Psoas muscle (tissue), 8 donors: ENCODE results near the gene ME1. TPM values are rescaled to one million over a fixed set of nuclear protein-coding genes. Genes with fewer than 3 reads are reported as not detected.

Source experiments
- ATAC-seq, 4 donors: fragments of 200-7000 bp; cut with Tn5 transposase; one replicate each; pipeline ENCODE4 v1.9.1; 2020; ENCODE audit warnings: moderate library complexity in 3 of 4, mild to moderate bottlenecking in 2 of 4
- DNase-seq, 2 donors: peaks; one replicate each; pipeline ENCODE4 v3.0.0-alpha.2; 2020
- H3K27ac ChIP-seq: fragments of 200-600 bp; one replicate; pipeline ENCODE4 v1.8.0; 2022
- H3K27me3 ChIP-seq, 3 donors: fragments of 200-600 bp in 1 of 3; one replicate each; pipeline versions ENCODE4 v1.6.1 to v1.8.0; 2013 to 2022; ENCODE audit warnings: low read length in 2 of 3, mild to moderate bottlenecking in 2 of 3, moderate library complexity in 1 of 3; ENCODE audit not compliant: insufficient read depth in 3 of 3
- H3K36me3 ChIP-seq, 2 donors: fragments of 200-600 bp in 1 of 2; one replicate each; pipeline versions ENCODE4 v1.6.1 to v1.8.0; 2013 to 2022; ENCODE audit warnings: low read depth in 1 of 2, mild to moderate bottlenecking in 1 of 2, moderate library complexity in 1 of 2; ENCODE audit not compliant: insufficient read depth in 1 of 2
- H3K4me1 ChIP-seq: fragments of 200-600 bp; one replicate; pipeline ENCODE4 v1.8.0; 2022
- H3K4me3 ChIP-seq: fragments of 200-600 bp; one replicate; pipeline ENCODE4 v1.8.0; 2022; ENCODE audit warnings: mild to moderate bottlenecking
- H3K9me3 ChIP-seq: fragments of 200-600 bp; one replicate; pipeline ENCODE4 v1.8.0; 2022
- CTCF ChIP-seq: fragments of 200-600 bp; IDR thresholded peaks from one replicate; pipeline ENCODE4 v1.8.0; 2022; ENCODE audit warnings: antibody characterized with exemption
- WGBS, 3 donors: extraction: QIAGEN DNeasy Blood & Tissue Kit; methylation state at CpG; one replicate each; pipeline versions ENCODE4 v1.1.6 to v1.1.7; 2013; 5-methylcytosine and 5-hydroxymethylcytosine counted together
- intact Hi-C, 2 donors: fragments of 100-400 bp; cut with DNase I; formaldehyde crosslinking; loops; one replicate each; pipeline versions ENCODE4 v1.11.0 to v1.14.2; 2022
- polyA plus RNA-seq, 3 donors: library from polyadenylated mRNA; stranded (reverse); fragments of 200-250 nt; gene quantifications; one replicate each; pipeline ENCODE4 v1.2.3, GENCODE V29; 2013
- total RNA-seq, 4 donors: library from RNA; stranded (reverse); fragmentation: NEBNext Ultra II Directional in 2 of 4; extraction: Animal tissue kit (Norgen Biotek cat#: 25700) in 2 of 4; gene quantifications; one replicate each; pipeline versions ENCODE4 v1.2.1 to v1.2.4, GENCODE V29; 2021 to 2023
- donor health status: healthy with polysubstance abuse.
- donor health status: DM: no; HTN: no; CAD: no; lungs with moderate emphysema.
- donor health status: Bipolar disorder and iron deficiency.
- donor health status: healthy.
- donor health status: DM: yes; HTN: yes; CAD: no.
- donor health status: DM: no; HTN: no; CAD: no.
- donor health status: DM: no; HTN: no; CAD: no.
- donor health status: DM: yes; HTN: yes; CAD: no.

Gene ME1
- total and polyA plus RNA-seq, 7 donors, result 13.5 to 52.2 (median 33.2) TPM

GRCh38 chr6:83309344-83309743, 121.5 kb downstream of the ME1 start:
- 51 to 57% (median 52%) methylated on average over 1 of the region's 1 CpG for WGBS, 3 donors
- intact Hi-C loops, result no loop called here
- no peaks in the 10 kb centered on the region for H3K9me3 ChIP-seq
- H3K27me3 ChIP-seq, result no peaks in the 10 kb centered on the region
- no peaks in the 10 kb centered on the region for H3K4me1 ChIP-seq
- DNase-seq (no peak), ATAC-seq (no peak)
- H3K4me3 ChIP-seq, result no peak overlapping the region
- peaks cover 0 to 12% of the 10 kb centered on the region in 2 donors for H3K36me3 ChIP-seq
- TF ChIP-seq CTCF, result no peak
- H3K27ac ChIP-seq, result no peak overlapping the region

GRCh38 chr6:83308833-83309232, 122.0 kb downstream of the ME1 start:
- intact Hi-C loops, result no loop called here
- Histone ChIP-seq H3K27me3 (no peaks in the 10 kb centered on the region), H3K36me3 (peaks cover 0 to 11% of the 10 kb centered on the region in 2 donors), H3K9me3 (no peaks in the 10 kb centered on the region), H3K4me1 (no peaks in the 10 kb centered on the region), H3K27ac (no peak overlapping the region), H3K4me3 (no peak overlapping the region)
- ATAC-seq (no peak), DNase-seq (no peak)
- TF ChIP-seq CTCF, result no peak

GRCh38 chr6:83307849-83308248, 123.0 kb downstream of the ME1 start:
- Histone ChIP-seq H3K4me3 (no peak overlapping the region), H3K9me3 (no peaks in the 10 kb centered on the region), H3K36me3 (peaks cover 0 to 4% of the 10 kb centered on the region in 2 donors), H3K27ac (no peak overlapping the region), H3K27me3 (no peaks in the 10 kb centered on the region), H3K4me1 (no peaks in the 10 kb centered on the region)
- WGBS, 3 donors, result 76 to 89% (median 76%) methylated on average over 1 of the region's 1 CpG
- ATAC-seq, result no peak
- intact Hi-C loops, result no loop called here
- TF ChIP-seq CTCF, result no peak
- DNase-seq, result no peak

GRCh38 chr6:83303426-83303825, 127.4 kb downstream of the ME1 start:
- WGBS, 3 donors, result 79 to 86% (median 82%) methylated on average over 1 of the region's 1 CpG
- intact Hi-C loops, result no loop called here

More at GRCh38 chr6:83303426-83303825, 127.4 kb downstream of the ME1 start:
- TF ChIP-seq CTCF, result no peak
- H3K4me1 ChIP-seq, result no peaks in the 10 kb centered on the region
- no peak for ATAC-seq
- no peak overlapping the region for H3K4me3 ChIP-seq
- no peak for DNase-seq
- H3K36me3 ChIP-seq, result no peaks in the 10 kb centered on the region
- no peaks in the 10 kb centered on the region for H3K27me3 ChIP-seq
- no peaks in the 10 kb centered on the region for H3K9me3 ChIP-seq
- H3K27ac ChIP-seq, result no peak overlapping the region
